ENCODE measurements around the gene GLIS1. TPM values are rescaled to one million over a fixed set of nuclear protein-coding genes. Genes with fewer than 3 reads are reported as not detected.

GLIS1 gene
- total RNA-seq, 1 experiment from 2014 or later = 0.28 TPM

DNA sequence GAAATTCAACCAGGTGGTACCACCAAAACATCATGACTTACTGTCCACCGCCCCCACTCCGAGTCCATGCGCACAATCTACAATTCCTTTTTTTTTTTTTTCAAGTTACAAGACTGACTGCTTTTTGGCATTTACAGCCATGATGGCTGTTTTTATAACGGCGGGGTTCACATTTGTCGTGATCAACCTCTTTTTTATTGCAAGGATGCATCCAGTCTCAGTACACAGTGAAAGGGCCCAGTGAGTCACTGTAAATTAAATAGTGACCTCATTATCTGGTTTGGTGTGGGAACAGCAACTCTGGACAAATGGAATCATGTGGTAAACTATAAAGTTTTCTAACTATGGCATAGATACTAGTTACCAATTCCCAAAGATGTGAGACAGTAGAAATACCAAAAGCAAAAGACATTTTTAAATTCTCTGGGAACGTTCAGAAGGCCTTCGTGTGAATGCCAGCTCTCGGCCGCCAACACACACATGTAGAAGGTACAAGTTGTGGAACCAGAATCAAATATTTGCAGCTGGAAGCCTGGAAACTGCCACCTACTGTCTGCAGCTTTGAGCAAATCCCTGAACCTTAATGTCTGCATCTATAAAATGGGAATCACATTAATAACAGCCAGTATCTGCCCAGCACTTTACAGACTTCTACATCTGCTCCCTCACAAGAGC, 4.9 kb downstream of the GLIS1 start:
- H3K23me2 ChIP-seq (ENCODE audit: insufficient read length, low read depth, low read length, poor library complexity, severe bottlenecking) = peaks cover 8% of the 10 kb centered on the region
- no peaks in the 10 kb centered on the region for H4K20me1 ChIP-seq (ENCODE audit: control insufficient read depth, insufficient read depth, insufficient read length)
- TF ChIP-seq CTCF (conservative IDR thresholded peaks at IDR 0.05) = no peak
- no peak overlapping the region for H3K9ac ChIP-seq (ENCODE audit: extremely low read depth, insufficient read length, low read length)
- no peak overlapping the region for H2BK12ac ChIP-seq (ENCODE audit: insufficient read length, low read depth, low read length)
- H3K14ac ChIP-seq (ENCODE audit: insufficient read depth, low read length) = no peak overlapping the region
- no peak overlapping the region for H3K18ac ChIP-seq (ENCODE audit: insufficient read length, low read depth, low read length)
- H3K9me3 ChIP-seq (ENCODE audit: control insufficient read depth, low read depth, low read length) = no peaks in the 10 kb centered on the region
- H4K91ac ChIP-seq (ENCODE audit: insufficient read length, low read depth, low read length) = no peak overlapping the region
- H2BK20ac ChIP-seq (ENCODE audit: low read depth, low read length, poor library complexity, severe bottlenecking) = no peak overlapping the region
- no peaks in the 10 kb centered on the region for H3K79me1 ChIP-seq (ENCODE audit: insufficient read depth, low read depth, low read length, poor library complexity, severe bottlenecking)
- no peak overlapping the region for H2AFZ ChIP-seq (ENCODE audit: low read length)
- no peak overlapping the region for H2BK120ac ChIP-seq (ENCODE audit: low read depth, low read length, poor library complexity, severe bottlenecking)
- no peak overlapping the region for H3K27ac Mint-ChIP-seq
- no peaks in the 10 kb centered on the region for H3K9me3 Mint-ChIP-seq
- H3K36me3 Mint-ChIP-seq (ENCODE audit: insufficient read depth in 1 of 3, low read depth in 3 of 3) = no peaks in the 10 kb centered on the region
- no peaks in the 10 kb centered on the region for H3K79me2 ChIP-seq (ENCODE audit: insufficient read depth, low read length)
- peaks cover 33% of the 10 kb centered on the region for H3K27me3 ChIP-seq (ENCODE audit: insufficient read depth, low read length)
- no peak overlapping the region; a peak in 1 of 5 replicates for H3K4me3 Mint-ChIP-seq
- H3T11ph ChIP-seq (ENCODE audit: low read length) = no peak overlapping the region
- no peak overlapping the region for H4K8ac ChIP-seq (replicated peaks; ENCODE audit: insufficient read length, low read depth, low read length)
- no CpG with 5 or more reads among the region's 10 CpGs for WGBS (ENCODE audit: extremely low coverage, insufficient read length, low lambda C conversion rate)
- H3K27me3 Mint-ChIP-seq (ENCODE audit: low read depth) = peaks cover 76% of the 10 kb centered on the region
- no peak overlapping the region for H3K4ac ChIP-seq (ENCODE audit: low read depth, low read length)
- no peak for DNase-seq
- H2BK5ac ChIP-seq (ENCODE audit: insufficient read length, low read length) = no peak overlapping the region
- no peak overlapping the region for H3K23ac ChIP-seq (ENCODE audit: insufficient read length, low read depth, low read length)
- no peak overlapping the region for H2AK5ac ChIP-seq (ENCODE audit: insufficient read length, low read length)
- no peak overlapping the region for H4K5ac ChIP-seq (ENCODE audit: insufficient read length, low read depth, low read length)
- H3K4me1 Mint-ChIP-seq = peaks cover 9 to 19% of the 10 kb centered on the region in 2 experiments
- H3K4me1 ChIP-seq (ENCODE audit: insufficient read depth, low read length) = no peaks in the 10 kb centered on the region
- no peak overlapping the region for H2BK15ac ChIP-seq (ENCODE audit: low read depth, low read length)
- H3K27ac ChIP-seq (ENCODE audit: insufficient read length, low read depth, low read length) = no peak overlapping the region
- H3K56ac ChIP-seq (ENCODE audit: insufficient read length, low read depth, low read length) = no peak overlapping the region
- no peak overlapping the region for H3K4me2 ChIP-seq (ENCODE audit: insufficient read depth, insufficient read length, low read length)
